Stimulated activated CD4-positive, alpha-beta T cell treated with anti-CD3 and anti-CD28 coated beads, TNF-alpha, amount 100 ng/mL, for 4 hours (primary cell): ENCODE data around the gene RGS19.
"Not testable (repeated sequence)": the region's sequence is repeated elsewhere in the genome, so short reads cannot be mapped to it uniquely, and the experiment has no call there.

Source experiments
- DNase-seq, 3 experiments: peaks; one replicate each; pipeline ENCODE4 v3.0.0-alpha.2; 2020; ENCODE audit warnings: low read depth in 3 of 3

RGS19 gene

GRCh38 chr20:64079273-64080012 lies at the start of gene RGS19:
RGS19 (minus strand) TSS chr20:64079518; CDS start chr20:64076886, 2,632 bp downstream.
- peak; percentile 38 to 57 (median 48) for DNase-seq

DNA sequence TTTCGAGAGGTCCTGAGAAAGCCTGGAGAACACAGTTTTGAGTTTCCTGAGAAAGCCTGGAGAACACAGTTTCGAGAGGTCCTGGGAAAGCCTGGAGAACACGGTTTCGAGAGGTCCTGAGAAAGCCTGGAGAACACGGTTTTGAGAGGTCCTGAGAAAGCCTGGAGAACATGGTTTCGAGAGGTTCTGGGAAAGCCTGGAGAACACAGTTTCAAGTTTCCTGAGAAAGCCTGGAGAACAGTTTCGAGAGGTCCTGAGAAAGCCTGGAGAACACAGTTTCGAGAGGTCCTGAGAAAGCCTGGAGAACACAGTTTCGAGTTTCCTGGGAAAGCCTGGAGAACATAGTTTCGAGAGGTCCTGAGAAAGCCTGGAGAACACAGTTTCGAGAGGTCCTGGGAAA lies 44.2 kb upstream of the RGS19 start:
- not testable (repeated sequence) for DNase-seq

DNA sequence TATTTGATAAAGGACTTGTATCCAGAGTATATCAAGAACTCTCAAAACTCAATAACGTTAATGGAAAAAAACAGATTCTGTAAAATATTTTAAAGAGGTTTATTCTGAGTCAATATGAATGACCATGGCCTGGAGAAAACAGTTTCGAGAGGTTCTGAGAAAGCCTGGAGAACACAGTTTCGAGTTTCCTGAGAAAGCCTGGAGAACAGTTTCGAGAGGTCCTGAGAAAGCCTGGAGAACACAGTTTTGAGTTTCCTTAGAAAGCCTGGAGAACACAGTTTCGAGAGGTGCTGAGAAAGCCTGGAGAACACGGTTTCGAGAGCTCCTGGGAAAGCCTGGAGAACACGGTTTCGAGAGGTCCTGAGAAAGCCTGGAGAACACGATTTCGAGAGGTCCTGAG lies 43.6 kb upstream of the RGS19 start:
- DNase-seq = not testable (repeated sequence)

DNA sequence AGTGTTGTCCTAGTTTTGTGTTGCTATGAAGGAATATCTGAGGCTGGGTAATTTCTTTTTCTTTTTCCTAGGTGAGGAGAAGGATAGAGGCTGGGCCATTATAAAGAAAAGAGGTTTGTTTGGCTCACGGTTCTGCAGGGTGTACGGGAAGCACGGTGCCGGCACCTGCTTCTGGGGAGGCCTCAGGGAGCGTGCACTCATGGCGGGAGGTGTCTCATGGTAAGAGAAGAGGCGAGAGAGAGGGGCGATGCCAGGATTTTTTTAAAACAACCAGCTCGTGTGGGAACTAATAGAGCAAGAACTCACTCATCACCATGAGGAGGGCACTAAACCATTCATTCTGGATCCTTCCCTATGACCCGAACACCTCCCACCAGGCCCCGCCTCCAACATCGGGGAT lies 42.3 kb upstream of the RGS19 start:
- no peak for DNase-seq

GRCh38 chr20:64119681-64120341 lies 40.5 kb upstream of the RGS19 start:
- no peak for DNase-seq

- no peak for DNase-seq
These were observed 40.0 kb upstream of the RGS19 start for GRCh38 chr20:64119301-64119680.

GRCh38 chr20:64117432-64117777 lies 38.1 kb upstream of the RGS19 start:
- DNase-seq = not testable (repeated sequence)

DNA sequence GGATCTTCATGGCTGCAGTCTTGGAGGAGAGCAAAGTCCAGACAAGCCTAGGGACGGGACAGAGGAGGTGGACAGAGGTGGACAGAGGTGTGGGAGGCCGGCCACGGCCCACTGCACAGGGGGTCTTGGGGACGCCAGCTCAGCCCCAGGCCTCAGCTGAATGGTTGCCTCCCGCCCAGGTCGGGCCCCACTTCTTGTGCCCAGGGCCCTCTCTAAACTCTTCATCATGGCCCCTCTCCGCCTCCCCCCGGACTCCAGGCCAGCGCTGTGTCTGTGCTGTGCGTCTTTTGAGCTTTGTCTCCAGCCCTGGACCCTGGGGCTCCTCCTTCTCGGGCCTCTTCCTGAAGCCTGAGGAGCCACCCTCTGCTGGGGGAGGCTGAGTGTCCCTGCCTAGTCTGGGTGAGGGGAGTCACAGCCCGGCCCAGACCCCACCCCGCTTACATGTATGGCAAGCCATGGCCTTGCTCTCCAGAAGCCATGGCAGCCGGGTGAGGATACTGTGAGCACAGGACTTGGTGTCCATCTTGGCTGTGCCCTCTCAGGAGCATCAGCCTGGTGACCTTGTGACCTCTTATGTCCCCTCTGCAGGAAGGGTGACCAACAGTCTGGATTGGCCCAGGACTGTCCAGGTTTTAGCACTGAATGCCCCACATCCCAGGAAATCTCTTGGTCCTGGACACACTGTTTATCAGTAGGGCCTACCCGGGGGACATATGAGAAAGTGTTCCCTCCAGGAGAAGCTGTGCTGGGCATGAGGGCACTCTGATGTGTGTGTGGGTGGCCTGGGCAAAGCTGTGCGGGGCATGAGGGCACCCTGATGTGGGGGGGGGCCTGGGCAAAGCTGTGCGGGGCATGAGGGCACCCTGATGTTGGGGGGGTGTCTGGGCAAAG lies 37.5 kb upstream of the RGS19 start:
- no peak for DNase-seq

- no peak for DNase-seq
These were observed 36.7 kb upstream of the RGS19 start for GRCh38 chr20:64116016-64116415.

- no peak for DNase-seq
These were observed 36.0 kb upstream of the RGS19 start for GRCh38 chr20:64115171-64115911.

GRCh38 chr20:64114356-64114971 lies 35.1 kb upstream of the RGS19 start:
- DNase-seq = no peak

GRCh38 chr20:64113796-64114355 lies 34.6 kb upstream of the RGS19 start:
- no peak for DNase-seq

- DNase-seq = no peak
These were observed 34.1 kb upstream of the RGS19 start for GRCh38 chr20:64113444-64113775.

DNA sequence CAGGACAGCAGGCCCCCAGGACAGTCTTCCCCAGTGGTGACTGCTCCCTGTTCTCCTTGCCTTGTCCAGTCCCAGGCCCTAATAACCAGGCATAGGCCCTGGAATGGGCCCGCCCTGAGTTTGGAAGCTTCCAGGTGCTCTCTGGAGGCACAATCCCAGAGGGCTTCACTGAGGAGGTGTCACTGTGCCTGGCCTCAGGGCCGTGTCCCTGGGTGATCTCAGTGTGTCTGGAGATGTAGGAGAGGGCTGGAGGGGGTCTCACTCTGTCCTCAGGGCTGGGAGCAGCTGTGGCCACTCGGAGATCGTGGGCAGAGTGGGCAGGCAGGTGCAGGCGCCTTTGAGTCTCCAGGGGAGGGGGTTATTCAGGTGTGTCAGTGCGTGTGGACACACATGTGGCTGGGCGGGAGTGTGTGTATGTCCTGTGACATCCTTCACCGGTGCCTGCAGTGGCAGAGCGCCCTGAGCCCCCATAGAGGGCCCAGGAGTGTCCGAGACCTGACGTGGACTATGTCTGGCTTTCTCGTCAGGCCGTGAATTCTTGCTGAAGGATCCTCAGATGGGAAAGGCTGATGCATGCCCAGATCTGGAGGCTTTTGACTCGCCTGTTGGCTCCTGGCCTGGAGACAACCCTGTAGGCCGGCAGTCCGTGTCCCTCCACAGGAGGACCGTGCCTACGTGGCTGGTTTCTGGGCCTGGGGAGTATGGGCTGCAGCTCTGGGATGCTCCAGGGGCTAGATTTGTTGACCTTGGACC lies 33.5 kb upstream of the RGS19 start:
- DNase-seq = no peak

GRCh38 chr20:64111841-64112641 lies 32.7 kb upstream of the RGS19 start:
- no peak for DNase-seq

- DNase-seq = no peak
These were observed 31.2 kb upstream of the RGS19 start for GRCh38 chr20:64110411-64111068.

- DNase-seq = no peak
These were observed 30.6 kb upstream of the RGS19 start for GRCh38 chr20:64109831-64110391.
